GM21737 (cell line): Measurements from ENCODE around the gene OR10K1.
"Not testable (repeated sequence)": the region's sequence is repeated elsewhere in the genome, so short reads cannot be mapped to it uniquely, and the experiment has no call there.

ENCODE experiments used
- ATAC-seq: cut with Tn5 transposase; IDR thresholded peaks from one replicate; pipeline ENCODE4 v1.9.1; 2021; ENCODE audit warnings: mild to moderate bottlenecking, moderate library complexity; ENCODE audit not compliant: unreplicated experiment

Gene OR10K1, protein sequence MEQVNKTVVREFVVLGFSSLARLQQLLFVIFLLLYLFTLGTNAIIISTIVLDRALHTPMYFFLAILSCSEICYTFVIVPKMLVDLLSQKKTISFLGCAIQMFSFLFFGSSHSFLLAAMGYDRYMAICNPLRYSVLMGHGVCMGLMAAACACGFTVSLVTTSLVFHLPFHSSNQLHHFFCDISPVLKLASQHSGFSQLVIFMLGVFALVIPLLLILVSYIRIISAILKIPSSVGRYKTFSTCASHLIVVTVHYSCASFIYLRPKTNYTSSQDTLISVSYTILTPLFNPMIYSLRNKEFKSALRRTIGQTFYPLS

GRCh38 chr1:158461534-158461933 lies at the start of gene OR10K1:
Gene OR10K1, plus strand, starts transcription at chr1:158461834. Its CDS starts 3,728 bp downstream, at chr1:158465562.
- no peak for ATAC-seq

DNA sequence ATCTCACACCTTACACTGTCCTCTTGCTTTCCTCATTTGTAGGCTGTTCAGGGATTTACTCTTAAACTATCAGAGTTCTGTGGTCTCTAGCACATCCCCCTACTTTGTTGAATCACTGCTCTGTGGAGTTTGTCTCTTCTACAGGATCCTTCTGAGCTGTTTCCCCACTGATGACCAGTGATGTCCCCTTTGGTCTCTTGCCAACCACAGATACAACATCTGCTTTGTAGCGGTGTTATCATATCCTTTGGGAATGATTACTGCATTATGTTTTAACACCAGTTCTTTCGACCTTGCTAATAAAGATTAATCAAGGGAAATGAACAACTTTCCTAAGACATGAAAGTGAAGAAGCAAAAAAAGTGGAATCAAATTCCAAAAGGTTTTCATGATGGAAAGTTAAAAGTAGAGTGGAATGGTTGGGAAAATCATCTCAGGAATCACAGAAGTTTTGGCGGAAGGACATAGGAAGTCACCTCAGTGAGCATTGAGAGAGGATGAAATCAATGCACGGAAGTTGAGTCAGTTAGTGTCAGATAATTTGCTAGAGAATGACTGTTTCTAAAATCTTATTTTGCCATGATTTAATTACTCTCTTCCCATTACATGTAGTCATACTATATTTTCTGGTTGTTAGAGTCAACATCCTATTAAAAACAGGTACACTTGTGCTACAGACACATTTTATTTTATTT lies 46.8 kb upstream of the OR10K1 start:
- ATAC-seq: no peak

DNA sequence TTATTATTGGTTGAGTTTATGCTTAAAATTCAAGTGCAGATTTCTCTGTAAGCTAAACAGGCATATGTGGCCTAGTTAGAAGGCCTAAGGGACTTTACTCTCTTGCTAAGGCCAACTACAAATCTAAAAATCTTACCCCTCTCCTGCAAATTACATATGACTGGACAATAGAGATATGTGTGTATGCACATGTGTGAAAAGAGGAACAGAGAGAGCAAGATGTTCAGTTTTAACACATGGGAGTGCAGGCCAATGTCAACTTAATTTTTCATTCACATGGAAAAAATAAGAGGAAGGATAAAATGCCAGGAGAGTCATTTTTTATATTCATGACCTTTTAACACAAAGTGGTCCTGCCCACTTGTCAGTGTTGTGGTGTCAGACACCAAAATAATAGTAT lies 44.0 kb upstream of the OR10K1 start:
- no peak for ATAC-seq

DNA sequence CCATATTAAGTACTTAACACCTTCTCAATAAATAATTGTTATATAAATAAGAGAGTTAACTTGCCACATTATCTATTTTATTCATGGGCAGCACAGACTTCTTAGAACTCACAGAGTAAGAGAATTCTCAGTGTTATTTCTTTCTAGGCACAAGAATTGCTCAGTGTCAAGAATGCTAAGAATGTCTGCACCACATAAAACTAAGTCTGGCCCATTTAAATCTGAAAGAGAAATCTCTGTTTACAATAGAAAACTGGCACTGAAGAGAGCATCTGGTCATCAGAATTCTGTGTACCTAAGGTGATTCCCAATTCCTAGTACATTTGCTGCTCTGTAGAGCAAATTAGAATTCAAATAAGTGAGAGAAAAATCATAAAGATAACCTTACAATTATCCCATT lies 39.4 kb upstream of the OR10K1 start:
- no peak for ATAC-seq

DNA sequence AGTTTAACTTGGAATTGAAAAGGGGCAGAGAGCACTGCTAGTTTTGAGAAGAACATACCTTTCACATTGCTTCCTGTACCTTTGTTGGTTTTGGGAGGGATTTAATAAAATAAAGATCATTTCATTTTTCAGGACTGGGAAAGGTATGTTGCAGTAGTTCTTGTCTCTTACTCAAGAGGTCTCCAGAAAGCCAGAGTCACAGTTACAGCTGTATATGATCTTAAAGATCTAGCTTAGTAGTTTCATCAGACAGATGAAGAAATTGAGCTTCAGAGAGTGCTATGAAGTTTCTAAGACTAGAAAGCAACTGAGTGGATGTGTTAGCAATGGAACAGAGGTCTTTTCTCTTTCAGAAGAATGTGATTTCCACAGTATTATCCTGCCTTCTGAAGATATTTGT lies 36.6 kb upstream of the OR10K1 start:
- ATAC-seq: no peak

- ATAC-seq: no peak
Observed at GRCh38 chr1:158426137-158426536, 35.5 kb upstream of the OR10K1 start, which contains the start of gene OR10K2. Gene OR10K2, minus strand, starts transcription at chr1:158426237. Its CDS starts 5,371 bp downstream, at chr1:158420866.

- not testable (repeated sequence) for ATAC-seq
Observed at GRCh38 chr1:158430163-158430562, 31.5 kb upstream of the OR10K1 start.

- ATAC-seq: no peak
Observed at GRCh38 chr1:158434741-158435140, 26.9 kb upstream of the OR10K1 start.

DNA sequence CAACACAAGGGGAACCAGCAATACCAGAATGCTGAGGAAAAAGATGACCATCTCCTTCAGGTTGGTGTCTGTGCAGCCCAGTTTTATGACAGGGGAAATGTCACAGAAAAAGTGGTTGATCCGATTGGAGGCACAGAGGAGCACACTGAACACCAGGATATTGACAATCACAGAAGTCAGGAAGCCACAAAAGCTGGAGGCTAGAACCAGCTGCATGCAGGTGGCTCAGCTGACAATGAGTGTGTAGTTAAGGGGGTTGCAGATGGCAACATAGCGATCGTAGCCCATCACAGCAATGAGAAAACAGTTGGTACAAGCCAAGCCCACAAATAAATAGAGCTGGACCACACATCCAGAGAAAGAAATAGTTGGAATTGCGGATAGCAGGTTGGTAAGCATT lies 16.3 kb upstream of the OR10K1 start:
- ATAC-seq: no peak

DNA sequence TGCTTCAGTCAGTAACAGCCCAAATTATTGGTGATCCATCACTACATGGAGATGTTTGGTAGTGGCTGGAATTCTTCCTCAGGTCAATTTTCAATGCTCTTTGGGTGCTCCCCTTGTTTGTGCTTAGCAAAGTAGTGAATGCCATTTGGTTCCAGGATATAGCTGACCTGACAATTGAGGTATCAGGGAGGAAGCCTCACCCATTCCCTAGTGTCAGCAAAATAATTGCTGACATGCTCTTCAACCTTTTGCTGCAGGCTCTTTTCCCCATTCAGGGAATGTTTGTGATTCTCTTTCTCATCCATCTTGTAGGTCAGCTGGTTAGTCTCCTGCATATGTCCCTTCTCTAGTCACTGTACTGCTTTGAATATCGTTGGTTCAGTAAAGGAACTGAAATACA lies 7.1 kb upstream of the OR10K1 start:
- no peak for ATAC-seq

GRCh38 chr1:158457246-158457645 lies 4.4 kb upstream of the OR10K1 start:
- no peak for ATAC-seq

DNA sequence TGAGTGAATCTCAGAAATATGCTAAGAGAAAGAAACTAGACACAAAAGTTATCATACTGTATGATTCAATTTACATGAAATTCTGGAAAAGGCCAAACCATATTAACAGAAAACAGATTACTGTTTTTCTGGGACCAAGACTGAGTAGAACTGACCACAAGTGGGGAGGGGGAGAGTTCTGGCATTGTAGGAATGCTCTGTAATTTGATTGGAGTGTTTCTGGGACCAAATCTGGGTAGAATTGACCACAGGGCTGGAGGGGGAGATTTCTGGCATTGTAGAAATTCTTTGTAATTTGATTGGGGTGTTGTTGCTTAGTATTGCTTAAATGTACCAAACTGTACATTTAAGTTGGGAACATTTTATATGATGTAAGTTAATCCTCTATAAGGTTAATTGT lies 3.4 kb upstream of the OR10K1 start:
- ATAC-seq: no peak

DNA sequence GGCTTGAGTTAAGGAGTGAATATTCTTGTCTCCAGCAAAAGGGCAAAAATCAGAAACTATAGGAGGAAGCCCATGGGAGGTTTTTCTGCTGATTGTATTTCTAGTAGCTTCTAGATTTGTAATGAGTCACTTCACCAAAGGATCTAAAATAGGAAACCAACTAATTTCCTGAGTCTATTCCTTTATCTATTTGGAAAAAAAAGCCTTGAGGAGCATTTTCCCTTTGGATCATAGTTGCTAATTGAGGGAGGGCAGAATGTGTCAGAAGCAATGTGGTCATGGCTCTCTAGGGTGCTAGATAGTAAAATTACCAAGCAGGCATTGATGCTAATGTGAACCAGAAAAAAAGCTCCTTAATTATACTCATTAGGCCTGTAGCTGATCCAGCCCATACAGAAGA lies 10.3 kb downstream of the OR10K1 start, which contains the start of gene OR10R2:
Gene OR10R2 (plus strand): TSS at position 301 of the 400 bp plus-strand sequence. CDS start 106 bp downstream, outside the sequence.
- no peak for ATAC-seq

GRCh38 chr1:158485455-158485854 lies 23.8 kb downstream of the OR10K1 start:
- no peak for ATAC-seq

GRCh38 chr1:158491316-158491715 lies 29.7 kb downstream of the OR10K1 start:
- no peak for ATAC-seq

DNA sequence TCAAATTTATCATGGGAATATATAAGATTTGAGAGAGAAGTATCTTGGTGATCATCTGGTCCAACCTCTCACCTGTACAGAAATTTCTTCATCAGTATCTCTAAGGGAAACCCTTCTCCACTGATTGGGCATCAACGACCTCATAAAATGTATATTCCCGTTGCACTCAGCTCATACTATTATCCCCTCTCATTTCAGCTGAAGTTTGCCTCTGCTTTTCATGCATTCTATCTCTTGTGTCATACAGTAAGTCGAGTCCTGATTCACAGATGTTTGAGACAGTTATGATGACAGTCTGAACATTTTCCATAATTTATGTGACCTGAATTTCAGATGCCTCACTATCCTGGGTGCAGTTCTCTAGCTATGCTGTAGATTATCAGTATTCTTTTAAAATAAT lies 31.4 kb downstream of the OR10K1 start:
- ATAC-seq: no peak

DNA sequence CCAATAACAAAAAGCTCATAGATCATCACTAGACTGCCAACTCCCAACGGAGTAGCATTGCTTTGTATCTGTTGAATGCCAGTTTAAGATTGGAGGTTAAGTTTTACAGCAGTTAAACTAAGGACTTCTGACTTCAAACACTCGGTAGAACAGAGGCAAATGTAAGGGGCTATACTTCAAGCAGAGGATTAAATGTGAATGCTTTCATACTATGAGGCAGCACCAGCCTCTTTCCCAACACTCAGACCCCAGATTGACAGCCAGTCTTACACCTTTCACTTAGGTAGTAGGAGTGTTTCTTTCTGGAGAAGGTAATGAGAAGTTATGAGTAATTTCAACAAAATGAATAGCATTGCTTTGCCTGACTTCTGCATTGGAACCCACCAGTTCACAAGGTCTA lies 33.2 kb downstream of the OR10K1 start:
- no peak for ATAC-seq

DNA sequence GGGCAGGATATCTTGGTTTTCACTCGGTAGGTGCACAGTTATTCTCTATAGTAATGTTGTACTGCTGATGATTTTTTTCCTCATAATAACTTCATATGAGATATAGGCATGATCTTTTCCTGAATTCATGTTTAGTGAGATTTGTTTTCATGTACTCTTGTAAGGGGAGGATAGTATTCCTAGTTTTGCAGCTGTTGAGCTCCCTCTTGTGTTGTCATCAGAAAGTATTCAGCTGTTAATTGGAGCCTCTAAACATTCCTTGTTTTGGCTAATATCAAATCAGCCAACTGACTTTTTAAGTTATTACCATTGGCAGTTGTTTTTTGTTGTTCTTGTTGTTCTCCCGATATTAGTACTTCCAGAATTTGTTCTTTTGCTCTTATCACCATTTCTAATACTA lies 34.7 kb downstream of the OR10K1 start:
- ATAC-seq: no peak

GRCh38 chr1:158506369-158506987 lies 44.8 kb downstream of the OR10K1 start:
- no peak for ATAC-seq

DNA sequence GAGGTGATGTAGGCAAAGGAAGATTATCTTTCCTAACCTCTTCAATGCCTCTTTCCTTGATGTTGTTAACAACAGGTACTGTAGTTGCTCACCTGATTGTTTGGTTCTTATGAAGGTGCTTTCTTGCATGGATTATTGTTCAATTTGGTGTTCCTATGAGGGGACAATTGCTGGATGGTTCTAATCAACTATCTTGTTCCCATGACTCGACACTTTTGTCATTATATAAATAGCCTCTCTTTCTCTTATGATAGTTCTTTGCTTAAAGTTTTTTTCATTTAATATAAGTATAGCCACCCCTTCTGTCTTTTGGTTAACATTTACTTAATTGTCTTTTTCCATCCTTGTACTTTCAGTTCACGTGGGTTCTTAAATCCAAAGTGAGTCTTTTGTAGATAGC lies 45.9 kb downstream of the OR10K1 start:
- no peak for ATAC-seq

GRCh38 chr1:158509471-158510156 lies 48.0 kb downstream of the OR10K1 start:
- ATAC-seq: no peak
